SU-DHL-6 (cell line): Measurements from ENCODE around the gene PYCARD.

Experiments used
- H2AFZ ChIP-seq: fragments of 200-600 bp; sonication (generic); 2 replicates; pipeline ENCODE4 v1.6.1; 2014; ENCODE audit warnings: low read depth, mild to moderate bottlenecking, moderate library complexity, mixed read lengths, antibody characterized with exemption, low read length; ENCODE audit not compliant: severe bottlenecking
- H3F3A ChIP-seq: fragments of 200-600 bp; shearing (Covaris generic); 2 replicates; pipeline ENCODE4 v1.6.0; 2016; ENCODE audit warnings: antibody characterized with exemption, mild to moderate bottlenecking; ENCODE audit not compliant: insufficient read depth
- H3K27ac ChIP-seq: fragments of 200-600 bp; sonication (generic); 2 replicates; pipeline ENCODE4 v1.5.1; 2016; ENCODE audit warnings: low read depth, mild to moderate bottlenecking, low read length, moderate library complexity, mixed read lengths
- H3K27me3 ChIP-seq: fragments of 200-600 bp; sonication (generic), shearing (Covaris generic); 2 replicates; pipeline ENCODE4 v1.6.0; 2014; ENCODE audit warnings: mild to moderate bottlenecking, low read length
- H3K36me3 ChIP-seq: fragments of 200-600 bp; sonication (generic); 2 replicates; pipeline ENCODE4 v1.6.1; 2014; ENCODE audit warnings: mild to moderate bottlenecking, low read length, mixed read lengths
- H3K4me2 ChIP-seq: fragments of 300-600, 200-600 bp; shearing (Covaris generic), sonication (generic); 2 replicates; pipeline ENCODE4 v1.6.0; 2014; ENCODE audit warnings: low read length, low read depth, mild to moderate bottlenecking; ENCODE audit not compliant: poor library complexity, severe bottlenecking
- H3K4me3 ChIP-seq: fragments of 200-600 bp; sonication (generic); 2 replicates; pipeline ENCODE4 v1.5.1; 2014; ENCODE audit warnings: antibody characterized with exemption, low read length, mild to moderate bottlenecking, mixed read lengths; ENCODE audit not compliant: insufficient read depth, poor library complexity, severe bottlenecking
- H3K79me2 ChIP-seq: fragments of 200-600 bp; sonication (generic); 2 replicates; pipeline ENCODE4 v1.6.1; 2014; ENCODE audit warnings: mild to moderate bottlenecking, low read length, moderate library complexity; ENCODE audit not compliant: insufficient read depth
- H3K9ac ChIP-seq: fragments of 200-600 bp; sonication (generic); 2 replicates; pipeline ENCODE4 v1.7.0; 2014; ENCODE audit warnings: mild to moderate bottlenecking, low read length
- H3K9me2 ChIP-seq: fragments of 200-600 bp; sonication (generic); replicated peaks from 2 replicates; pipeline ENCODE4 v1.6.1; 2014; ENCODE audit warnings: low read length; ENCODE audit not compliant: insufficient read depth
- H3K9me3 ChIP-seq: fragments of 200-600 bp; sonication (generic); 2 replicates; pipeline ENCODE4 v1.6.1; 2014; ENCODE audit warnings: low read length, mixed read lengths; ENCODE audit not compliant: insufficient read depth
- H4K20me1 ChIP-seq: fragments of 200-600 bp; sonication (generic); 2 replicates; pipeline ENCODE4 v1.6.1; 2014; ENCODE audit warnings: low read depth, mild to moderate bottlenecking, antibody characterized with exemption, low read length, moderate library complexity, mixed read lengths
- CTCF ChIP-seq: fragments of 200-600 bp; sonication (generic); IDR thresholded peaks from one replicate; pipeline ENCODE4 v1.5.1; 2017; ENCODE audit warnings: antibody characterized with exemption, mild to moderate bottlenecking, low read length, moderate library complexity; ENCODE audit not compliant: insufficient read depth, poor library complexity, severe bottlenecking
- EZH2phosphoT487 ChIP-seq: fragments of 200-600 bp; sonication (generic), shearing (Covaris generic); conservative IDR thresholded peaks from 2 replicates; pipeline ENCODE4 v1.6.1; 2018; ENCODE audit warnings: mild to moderate bottlenecking, antibody characterized with exemption, low read length, moderate library complexity, mixed read lengths

The PYCARD gene

DNA sequence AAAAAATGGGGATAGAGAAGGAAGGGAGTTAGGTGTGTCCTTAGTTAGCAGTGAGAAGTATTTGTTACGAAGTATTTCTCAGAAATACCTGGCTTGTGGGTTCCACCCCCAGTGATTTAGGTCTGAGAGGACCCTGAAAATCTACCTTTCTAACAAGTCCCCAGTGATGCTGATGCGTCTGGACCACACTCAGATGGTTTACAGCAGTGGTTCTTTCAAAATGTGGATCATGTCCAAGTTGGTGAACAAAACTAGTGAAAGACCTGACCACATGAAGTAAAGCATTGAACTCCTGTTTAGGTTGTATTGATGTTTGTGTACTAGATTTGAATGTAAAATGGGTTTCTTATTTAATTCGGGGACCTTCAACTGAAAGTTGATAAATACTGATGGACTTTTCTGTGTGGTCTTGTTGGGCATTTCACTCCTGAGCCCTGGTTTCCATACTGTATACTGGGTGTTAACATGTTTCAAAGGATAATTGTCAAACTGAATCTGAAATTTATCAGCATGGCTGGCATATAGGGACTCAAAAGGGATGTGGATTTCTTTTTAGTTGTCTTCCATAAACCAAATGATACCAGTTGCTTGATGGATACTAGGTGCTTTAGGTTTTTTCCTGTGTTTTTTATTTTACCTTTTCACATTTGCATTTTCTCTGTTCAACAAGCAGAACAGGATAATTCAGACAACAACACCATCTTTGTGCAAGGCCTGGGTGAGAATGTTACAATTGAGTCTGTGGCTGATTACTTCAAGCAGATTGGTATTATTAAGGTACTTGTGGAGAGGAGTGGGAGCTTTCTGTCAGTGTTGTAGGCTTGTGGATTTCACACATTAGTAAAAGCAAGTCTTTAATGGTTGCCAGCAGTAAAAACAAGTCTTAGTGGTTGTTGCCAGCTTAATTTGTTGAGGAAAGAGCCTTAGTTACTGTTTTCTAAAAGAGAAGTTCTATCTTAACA is 13.8 kb downstream of the PYCARD start:
- Histone ChIP-seq H3K4me3 (no peak overlapping the region), H3K9me2 (no peaks in the 10 kb centered on the region), H4K20me1 (peaks cover 74% of the 10 kb centered on the region), H3K4me2 (no peak overlapping the region), H3F3A (peaks cover 51% of the 10 kb centered on the region), H3K9me3 (no peaks in the 10 kb centered on the region), H3K9ac (no peak overlapping the region), H3K79me2 (peaks cover 58% of the 10 kb centered on the region), H3K36me3 (peaks cover 88% of the 10 kb centered on the region), H2AFZ (no peak overlapping the region), H3K27me3 (no peaks in the 10 kb centered on the region), H3K27ac (no peak overlapping the region)
- TF ChIP-seq CTCF (no peak), EZH2phosphoT487 (no peak)

GRCh38 chr16:31187808-31188189 is 14.8 kb downstream of the PYCARD start:
- no peak overlapping the region for H3K4me3 ChIP-seq
- H3K36me3 ChIP-seq = peaks cover 91% of the 10 kb centered on the region
- no peaks in the 10 kb centered on the region for H3K27me3 ChIP-seq
- no peak overlapping the region for H3K27ac ChIP-seq
- H3K9me2 ChIP-seq = no peaks in the 10 kb centered on the region
- peaks cover 79% of the 10 kb centered on the region for H4K20me1 ChIP-seq
- H3K9me3 ChIP-seq = no peaks in the 10 kb centered on the region
- H3K9ac ChIP-seq = no peak overlapping the region
- TF ChIP-seq EZH2phosphoT487 = no peak
- TF ChIP-seq CTCF = no peak
- peaks cover 67% of the 10 kb centered on the region for H3K79me2 ChIP-seq
- H3K4me2 ChIP-seq = no peak overlapping the region
- H3F3A ChIP-seq = peaks cover 43% of the 10 kb centered on the region
- no peak overlapping the region for H2AFZ ChIP-seq

- no peak overlapping the region for H3K4me2 ChIP-seq
- H2AFZ ChIP-seq = no peak overlapping the region
- no peak overlapping the region for H3K9ac ChIP-seq
- H3K36me3 ChIP-seq = peaks cover 96% of the 10 kb centered on the region
- TF ChIP-seq CTCF (no peak), EZH2phosphoT487 (no peak)
- H4K20me1 ChIP-seq = peaks cover 86% of the 10 kb centered on the region
- no peak overlapping the region for H3K27ac ChIP-seq
- H3K27me3 ChIP-seq = no peaks in the 10 kb centered on the region
- no peaks in the 10 kb centered on the region for H3K9me3 ChIP-seq
- no peak overlapping the region for H3K4me3 ChIP-seq
- H3K79me2 ChIP-seq = peaks cover 73% of the 10 kb centered on the region
- peaks cover 39% of the 10 kb centered on the region for H3F3A ChIP-seq
- no peaks in the 10 kb centered on the region for H3K9me2 ChIP-seq
Observed at GRCh38 chr16:31186930-31187807, 15.4 kb downstream of the PYCARD start.
